ENCODE measurements around the gene ZDHHC12. TPM values are rescaled to one million over a fixed set of nuclear protein-coding genes. Genes with fewer than 3 reads are reported as not detected.

The ZDHHC12 gene
- total and polyA plus RNA-seq, 2 donors (not counting 3 experiments of a cell fraction or from before 2014, with no cell fraction given): 28.8 to 62.0 TPM

DNA sequence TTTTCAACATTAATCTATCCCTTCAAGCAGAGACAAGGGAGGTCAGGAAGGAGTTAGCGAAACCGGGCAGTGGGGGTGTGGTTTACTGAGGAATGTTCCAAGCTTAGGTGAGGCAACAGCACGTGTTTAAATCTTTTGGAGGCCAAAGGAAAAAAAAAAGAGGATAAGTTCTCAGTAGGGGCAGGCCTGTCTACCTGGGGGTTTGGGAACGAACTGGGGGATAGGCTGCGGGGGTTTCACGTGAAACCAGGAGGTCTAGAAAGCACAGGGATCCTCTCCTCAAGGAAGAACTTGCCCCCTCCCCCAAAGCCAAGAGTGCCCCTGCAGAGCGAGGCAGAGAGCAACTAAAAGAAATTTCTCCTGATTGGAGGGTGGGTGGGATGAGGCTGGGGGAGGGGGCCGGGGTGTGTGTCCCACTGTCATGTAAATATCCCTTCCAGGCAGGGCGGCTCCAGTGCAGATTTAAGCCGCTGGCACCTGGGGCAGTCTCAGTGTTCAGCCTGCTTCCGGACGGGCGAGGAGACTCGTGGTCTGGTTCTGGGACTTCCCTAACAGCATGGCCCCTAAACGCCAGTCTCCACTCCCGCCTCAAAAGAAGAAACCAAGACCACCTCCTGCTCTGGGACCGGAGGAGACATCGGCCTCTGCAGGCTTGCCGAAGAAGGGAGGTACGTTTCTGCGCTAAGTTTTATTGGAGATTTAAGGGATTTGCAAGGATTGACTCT, 40.4 kb downstream of the ZDHHC12 start:
- DNase-seq (ENCODE audit: low read depth, low spot score) (peak; percentile 16), FAIRE-seq (peak; percentile 86)
- Histone ChIP-seq H4K20me1 (replicated peaks; ENCODE audit: control insufficient read depth, extremely low read depth, insufficient read depth, low read length) (no peaks in the 10 kb centered on the region), H3K4me3 (replicated peaks in 1 of 3; ENCODE audit: insufficient read depth in 1 of 3, low read depth in 1 of 3, low read length in 3 of 3) (peak overlapping the region; percentile 58 to 90 (median 87)), H3K9ac (replicated peaks; ENCODE audit: extremely low read depth, insufficient read depth, low read length) (peak overlapping the region; percentile 92), H3K9me1 (replicated peaks; ENCODE audit: control insufficient read depth, extremely low read depth, insufficient read depth, low read length) (no peaks in the 10 kb centered on the region), H2AFZ (ENCODE audit: low read depth, low read length) (peak overlapping the region; percentile 59), H3K4me1 (ENCODE audit: control insufficient read depth, extremely low read depth, insufficient read depth, low read length) (peaks cover 11% of the 10 kb centered on the region), H3K27me3 (ENCODE audit: control insufficient read depth in 2 of 2, insufficient read depth in 2 of 2, low read length in 2 of 2) (no peaks in the 10 kb centered on the region), H3K27ac (ENCODE audit: insufficient read depth, low read depth, low read length) (peak overlapping the region; percentile 65), H3K9me3 (replicated peaks; ENCODE audit: control insufficient read depth, insufficient read depth, low read length) (no peaks in the 10 kb centered on the region), H3K79me2 (ENCODE audit: control insufficient read depth, insufficient read depth, low read length) (peaks cover 10% of the 10 kb centered on the region), H3K36me3 (ENCODE audit: control insufficient read depth in 2 of 2, extremely low read depth in 1 of 2, insufficient read depth in 2 of 2, low read length in 2 of 2) (no peaks in the 10 kb centered on the region), H3K4me2 (ENCODE audit: insufficient read depth, low read length) (peak overlapping the region; percentile 91)
- no peak for TF ChIP-seq CTCF (IDR thresholded peaks at IDR 0.05; ENCODE audit: extremely low read depth in 1 of 2, insufficient read depth in 1 of 2, low read depth in 1 of 2, low read length in 2 of 2)
- no peak for TF ChIP-seq EZH2 (IDR thresholded peaks at IDR 0.05; ENCODE audit: borderline replicate concordance, low read depth, low read length, severe bottlenecking)
- no peak for TF ChIP-seq POLR2AphosphoS5 (IDR thresholded peaks at IDR 0.05; ENCODE audit: insufficient read depth, low read depth, low read length)
- no peak for TF ChIP-seq POLR2A (IDR thresholded peaks at IDR 0.05; ENCODE audit: low read depth, low read length)
- TF ChIP-seq JUN (IDR thresholded peaks at IDR 0.05; ENCODE audit: borderline replicate concordance, insufficient read depth, insufficient read length, low read depth): no peak
- no peak for TF ChIP-seq MYC (IDR thresholded peaks at IDR 0.05; ENCODE audit: low read depth, low read length)
- TF ChIP-seq FOS (IDR thresholded peaks at IDR 0.05; ENCODE audit: borderline replicate concordance, insufficient read depth, low read length): no peak
- no peak for TF ChIP-seq GATA2 (IDR thresholded peaks at IDR 0.05; ENCODE audit: insufficient read depth, insufficient read length, low read depth, low read length)
- no peak for TF ChIP-seq MAX (IDR thresholded peaks at IDR 0.05; ENCODE audit: insufficient read depth, insufficient read length)
- POLR2A ChIA-PET: interaction anchor here (0.6 to 0.9 kb wide), 2 partner anchors 41 to 48 kb away, joined by 3 to 4 read pairs; no protein-coding TSS in a partner anchor
- dilution Hi-C loops (cut with MboI; ENCODE audit: extremely low pct_ligation_motif_present, low sequenced_read_pairs): no loop called here
- CTCF ChIA-PET: interaction anchor here (0.7 to 1.7 kb wide), 5 partner anchors 17 to 87 kb away, joined by 3 to 10 read pairs (median 5); partner anchors contain the start of genes DYNC2I2 and PKN3
- intact Hi-C loops (cut with micrococcal nuclease): no loop called here
- BruUV-seq (replicated peaks): TSS peak; percentile 40
